Body of pancreas (tissue), 4 donors: ENCODE data around the gene TP53AIP1. TPM values are rescaled to one million over a fixed set of nuclear protein-coding genes. Genes with fewer than 3 reads are reported as not detected.

Experiments used
- ATAC-seq: fragments of 150-250 bp; one replicate; pipeline ENCODE4 v1.9.1; 2016
- DNase-seq, 4 donors: peaks; one replicate each; pipeline ENCODE4 v3.0.0-alpha.2; 2019
- H3K27ac ChIP-seq, 4 donors: fragments of 200-600 bp; sonication (generic); 1 replicate in 3 of 4; 2 replicates in 1 of 4; pipeline versions ENCODE4 v1.5.1 to v1.6.1; 2016 to 2019; ENCODE audit warnings: mild to moderate bottlenecking in 1 of 4, mixed read lengths in 1 of 4, moderate library complexity in 1 of 4
- H3K27me3 ChIP-seq, 2 donors: fragments of 200-600 bp; sonication (generic); one replicate each; pipeline ENCODE4 v1.6.0; 2016; ENCODE audit warnings: mild to moderate bottlenecking in 1 of 2
- H3K36me3 ChIP-seq, 2 donors: fragments of 200-600 bp; sonication (generic); replicated peaks in 1 of 2; 2 replicates each; pipeline ENCODE4 v1.5.1; 2016; ENCODE audit warnings: low read depth in 2 of 2; ENCODE audit not compliant: insufficient read depth in 1 of 2
- H3K4me1 ChIP-seq: fragments of 200-600 bp; sonication (generic); one replicate; pipeline ENCODE4 v1.6.0; 2016
- H3K4me3 ChIP-seq, 2 donors: fragments of 200-600 bp; sonication (generic); 1 replicate in 1 of 2; 2 replicates in 1 of 2; pipeline ENCODE4 v1.5.1; 2016 to 2019
- H3K9me3 ChIP-seq, 3 donors: fragments of 200-600 bp; sonication (generic); 1 replicate in 2 of 3; 2 replicates in 1 of 3; pipeline ENCODE4 v1.5.1; 2016
- CTCF ChIP-seq, 7 experiments: fragments of 450-650 bp in 4 of 7; fragments of 200-600 bp in 3 of 7; sonication (generic) in 3 of 7; IDR thresholded peaks; one replicate each; pipeline ENCODE4 v1.5.1; 2016 to 2019; ENCODE audit warnings: antibody characterized with exemption in 7 of 7
- POLR2A ChIP-seq, 3 donors: fragments of 450-650 bp; IDR thresholded peaks; one replicate each; pipeline ENCODE4 v1.6.1; 2016; ENCODE audit warnings: antibody characterized with exemption in 3 of 3, mild to moderate bottlenecking in 2 of 3
- WGBS, 2 donors: methylation state at CpG; one replicate each; pipeline ENCODE4 v1.1.5; 2017; 5-methylcytosine and 5-hydroxymethylcytosine counted together
- intact Hi-C: fragments of 100-400 bp; cut with DNase I; formaldehyde crosslinking; loops from one replicate; pipeline ENCODE4 v1.15.1; 2023
- total RNA-seq, 2 donors: library from RNA; depleted of rRNA; stranded (reverse); fragments of >200 nt; gene quantifications; one replicate each; pipeline ENCODE4 v1.1.0, GENCODE V29; 2016

TP53AIP1 gene
- total RNA-seq, 2 donors from 2014 or later = not detected

- WGBS, 2 donors = 85 to 90% methylated on average over 7 of the region's 7 CpGs
- Histone ChIP-seq H3K4me3 (no peak overlapping the region), H3K36me3 (peaks cover 3 to 15% of the 10 kb centered on the region in 2 donors), H3K9me3 (no peaks in the 10 kb centered on the region), H3K27ac (no peak overlapping the region), H3K27me3 (no peaks in the 10 kb centered on the region), H3K4me1 (no peaks in the 10 kb centered on the region)
- intact Hi-C loops = no loop called here
- TF ChIP-seq CTCF (IDR thresholded peaks at IDR 0.05) (no peak), POLR2A (IDR thresholded peaks at IDR 0.05) (no peak)
- ATAC-seq = no peak
- no peak for DNase-seq
Observed at GRCh38 chr11:128964463-128964930, 21.8 kb upstream of the TP53AIP1 start.

GRCh38 chr11:128963744-128964325 is 21.2 kb upstream of the TP53AIP1 start:
- 82 to 89% methylated on average over 3 of the region's 3 CpGs for WGBS, 2 donors
- no peaks in the 10 kb centered on the region for H3K4me1 ChIP-seq
- no peak for DNase-seq

GRCh38 chr11:128962896-128963295 is 20.2 kb upstream of the TP53AIP1 start:
- no peak for TF ChIP-seq CTCF (IDR thresholded peaks at IDR 0.05)
- TF ChIP-seq POLR2A (IDR thresholded peaks at IDR 0.05) = no peak
- ATAC-seq = no peak
- DNase-seq = no peak
- Histone ChIP-seq H3K4me1 (no peaks in the 10 kb centered on the region), H3K27me3 (no peaks in the 10 kb centered on the region), H3K27ac (no peak overlapping the region), H3K4me3 (no peak overlapping the region), H3K36me3 (peaks cover 0 to 2% of the 10 kb centered on the region in 2 donors), H3K9me3 (no peaks in the 10 kb centered on the region)
- 85 to 89% methylated on average over 5 of the region's 5 CpGs for WGBS, 2 donors
- intact Hi-C loops = no loop called here

More at GRCh38 chr11:128963744-128964325, 21.2 kb upstream of the TP53AIP1 start:
- intact Hi-C loops = no loop called here
- no peaks in the 10 kb centered on the region for H3K9me3 ChIP-seq
- TF ChIP-seq POLR2A (IDR thresholded peaks at IDR 0.05) (no peak), CTCF (IDR thresholded peaks at IDR 0.05) (no peak)
- no peaks in the 10 kb centered on the region for H3K27me3 ChIP-seq
- peaks cover 0 to 9% of the 10 kb centered on the region in 2 donors for H3K36me3 ChIP-seq
- ATAC-seq = no peak
- no peak overlapping the region for H3K4me3 ChIP-seq
- H3K27ac ChIP-seq = no peak overlapping the region

- intact Hi-C loops = no loop called here
- ATAC-seq = no peak
- WGBS, 2 donors = 65 to 71% methylated on average over 2 of the region's 2 CpGs
Observed at GRCh38 chr11:128961645-128962044, 19.0 kb upstream of the TP53AIP1 start.

More at GRCh38 chr11:128961645-128962044, 19.0 kb upstream of the TP53AIP1 start:
- Histone ChIP-seq H3K27ac (no peak overlapping the region), H3K27me3 (no peaks in the 10 kb centered on the region), H3K4me3 (no peak overlapping the region), H3K36me3 (no peaks in the 10 kb centered on the region), H3K9me3 (no peaks in the 10 kb centered on the region), H3K4me1 (peaks cover 4% of the 10 kb centered on the region)
- no peak for DNase-seq
- TF ChIP-seq POLR2A (IDR thresholded peaks at IDR 0.05) = no peak
- TF ChIP-seq CTCF (IDR thresholded peaks at IDR 0.05) = no peak
